D721Med (cell line): ENCODE results near the gene RASSF1.
"Not testable (repeated sequence)": the region's sequence is repeated elsewhere in the genome, so short reads cannot be mapped to it uniquely, and the experiment has no call there.

Experiments used
- DNase-seq: peaks from one replicate; pipeline ENCODE4 v3.0.0; 2011; ENCODE audit warnings: low spot score; ENCODE audit not compliant: insufficient read length
- FAIRE-seq: peaks from 2 replicates; lab custom pipeline; 2011; peaks lifted over from hg19 to GRCh38; lab: Jason Lieb, UNC
- TF ChIP-seq, protein P1 (sequence below): IDR thresholded peaks from 2 replicates; pipeline ENCODE4 v1.5.1; 2012; ENCODE audit warnings: mild to moderate bottlenecking, control low read depth; ENCODE audit not compliant: insufficient read depth; ENCODE audit errors: missing control alignments

RASSF1 gene

DNA sequence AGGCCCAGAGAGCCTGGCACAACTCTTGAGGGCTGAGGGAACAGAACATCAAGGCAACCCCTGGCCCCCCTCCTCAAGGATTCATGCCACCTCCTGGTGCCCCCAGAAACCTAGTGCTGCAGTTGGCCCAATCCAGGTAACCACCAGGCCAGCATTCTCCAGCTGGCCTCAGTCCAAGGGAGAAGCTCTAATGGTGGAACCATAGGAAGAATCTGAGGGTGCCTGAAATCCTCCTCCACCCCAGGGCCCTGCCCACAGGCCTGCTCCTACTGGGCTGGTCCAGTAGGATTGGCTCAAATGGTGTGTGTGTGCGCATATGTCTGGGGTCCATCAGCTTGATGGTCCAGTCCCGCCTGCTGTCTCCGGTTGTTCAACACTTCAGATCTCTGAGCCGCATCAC, 25.8 kb downstream of the RASSF1 start:
- no peak for FAIRE-seq
- TF ChIP-seq, protein P1, sequence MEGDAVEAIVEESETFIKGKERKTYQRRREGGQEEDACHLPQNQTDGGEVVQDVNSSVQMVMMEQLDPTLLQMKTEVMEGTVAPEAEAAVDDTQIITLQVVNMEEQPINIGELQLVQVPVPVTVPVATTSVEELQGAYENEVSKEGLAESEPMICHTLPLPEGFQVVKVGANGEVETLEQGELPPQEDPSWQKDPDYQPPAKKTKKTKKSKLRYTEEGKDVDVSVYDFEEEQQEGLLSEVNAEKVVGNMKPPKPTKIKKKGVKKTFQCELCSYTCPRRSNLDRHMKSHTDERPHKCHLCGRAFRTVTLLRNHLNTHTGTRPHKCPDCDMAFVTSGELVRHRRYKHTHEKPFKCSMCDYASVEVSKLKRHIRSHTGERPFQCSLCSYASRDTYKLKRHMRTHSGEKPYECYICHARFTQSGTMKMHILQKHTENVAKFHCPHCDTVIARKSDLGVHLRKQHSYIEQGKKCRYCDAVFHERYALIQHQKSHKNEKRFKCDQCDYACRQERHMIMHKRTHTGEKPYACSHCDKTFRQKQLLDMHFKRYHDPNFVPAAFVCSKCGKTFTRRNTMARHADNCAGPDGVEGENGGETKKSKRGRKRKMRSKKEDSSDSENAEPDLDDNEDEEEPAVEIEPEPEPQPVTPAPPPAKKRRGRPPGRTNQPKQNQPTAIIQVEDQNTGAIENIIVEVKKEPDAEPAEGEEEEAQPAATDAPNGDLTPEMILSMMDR = no peak

GRCh38 chr3:50314342-50314741, 26.3 kb downstream of the RASSF1 start:
- TF ChIP-seq, protein P1 = no peak
- no peak for DNase-seq
- FAIRE-seq = no peak

More for the DNA sequence above, 25.8 kb downstream of the RASSF1 start:
- no peak for DNase-seq

- not testable (repeated sequence) for FAIRE-seq, DNase-seq
Observed at GRCh38 chr3:50312041-50312440, 28.6 kb downstream of the RASSF1 start.

- FAIRE-seq (no peak), DNase-seq (no peak)
- TF ChIP-seq, protein P1 = no peak
Observed at GRCh38 chr3:50304601-50305000, 36.0 kb downstream of the RASSF1 start.

GRCh38 chr3:50303013-50303815, 37.4 kb downstream of the RASSF1 start, which contains the start of gene HYAL1:
HYAL1 (minus strand) TSS chr3:50303574; CDS start chr3:50302956, 618 bp downstream.
- FAIRE-seq = no peak
- DNase-seq = no peak

GRCh38 chr3:50302095-50303012, 38.3 kb downstream of the RASSF1 start:
- TF ChIP-seq, protein P1 = no peak
- DNase-seq (no peak), FAIRE-seq (no peak)

More at GRCh38 chr3:50303013-50303815, 37.4 kb downstream of the RASSF1 start, which contains the start of gene HYAL1:
- TF ChIP-seq, protein P1 = no peak

DNA sequence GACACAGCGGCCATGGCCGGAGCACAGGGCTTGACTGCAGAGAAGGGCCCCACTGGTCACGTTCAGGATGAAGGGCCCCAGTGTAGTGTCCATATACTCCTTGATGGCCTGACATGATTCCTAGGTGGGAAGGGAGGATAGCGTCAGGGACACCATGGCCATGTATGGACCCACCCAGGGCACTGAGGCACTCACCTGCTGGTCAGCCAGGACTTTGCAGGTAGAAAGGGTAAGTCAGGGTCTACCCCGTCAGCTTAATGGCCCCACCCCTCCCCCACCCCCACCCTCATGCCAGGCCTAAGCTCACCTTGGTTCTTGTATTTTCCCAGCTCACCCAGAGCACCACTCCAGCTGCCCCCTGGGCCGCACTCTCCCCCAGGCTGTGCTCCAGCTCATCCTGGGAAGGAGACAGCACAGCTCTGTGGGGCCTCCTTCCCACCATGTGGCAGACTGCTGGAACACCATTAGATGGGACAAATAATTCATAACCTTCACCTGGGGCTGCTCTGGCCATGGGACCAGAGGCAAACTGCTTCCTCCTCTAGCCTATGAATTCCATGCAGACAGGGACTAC, 39.9 kb downstream of the RASSF1 start:
- FAIRE-seq (no peak), DNase-seq (no peak)
- TF ChIP-seq, protein P1 = no peak
